ACHN (cell line): ENCODE data around the gene PSMC1.

Experiments used
- DNase-seq: peaks from one replicate; pipeline ENCODE4 v3.0.0-alpha.2; 2015
- in situ Hi-C: cut with HindIII; loops from 2 replicates; pipeline ENCODE4 v1.10.0; 2017; ENCODE audit warnings: low sequenced_read_pairs, low pct_ligation_motif_present, low pct_unique_long_range_greater_than_20kb

The PSMC1 gene

GRCh38 chr14:90296641-90297040 lies 40.3 kb downstream of the PSMC1 start:
- in situ Hi-C loops: no loop called here
- DNase-seq: no peak

- in situ Hi-C loops: no loop called here
- no peak for DNase-seq
Measured at GRCh38 chr14:90297876-90298629, 41.7 kb downstream of the PSMC1 start.

- in situ Hi-C loops: no loop called here
- no peak for DNase-seq
Measured at GRCh38 chr14:90299408-90299807, 43.1 kb downstream of the PSMC1 start.

GRCh38 chr14:90300611-90301047 lies 44.3 kb downstream of the PSMC1 start:
- DNase-seq: no peak

GRCh38 chr14:90301122-90301521 lies 44.8 kb downstream of the PSMC1 start:
- in situ Hi-C loops: no loop called here
- DNase-seq: no peak

More at GRCh38 chr14:90300611-90301047, 44.3 kb downstream of the PSMC1 start:
- in situ Hi-C loops: no loop called here

- DNase-seq: peak; percentile 24
- in situ Hi-C loops: no loop called here
Measured at GRCh38 chr14:90301668-90302090, 45.3 kb downstream of the PSMC1 start.

- in situ Hi-C loops: no loop called here
- no peak for DNase-seq
Measured at GRCh38 chr14:90302529-90303303, 46.4 kb downstream of the PSMC1 start.

GRCh38 chr14:90303473-90303872 lies 47.1 kb downstream of the PSMC1 start:
- in situ Hi-C loops: no loop called here
- DNase-seq: no peak

GRCh38 chr14:90304502-90304901 lies 48.1 kb downstream of the PSMC1 start:
- DNase-seq: no peak
- in situ Hi-C loops: no loop called here

- no peak for DNase-seq
Measured at GRCh38 chr14:90305176-90305601, 48.8 kb downstream of the PSMC1 start.

GRCh38 chr14:90308561-90308960 lies 52.2 kb downstream of the PSMC1 start:
- DNase-seq: no peak
- in situ Hi-C loops: no loop called here

More at GRCh38 chr14:90305176-90305601, 48.8 kb downstream of the PSMC1 start:
- in situ Hi-C loops: no loop called here

GRCh38 chr14:90317286-90317685 lies 60.9 kb downstream of the PSMC1 start:
- no peak for DNase-seq
- in situ Hi-C loops: no loop called here

GRCh38 chr14:90318016-90318415 lies 61.7 kb downstream of the PSMC1 start:
- in situ Hi-C loops: no loop called here
- no peak for DNase-seq

- no peak for DNase-seq
- in situ Hi-C loops: no loop called here
Measured at GRCh38 chr14:90319173-90319572, 62.8 kb downstream of the PSMC1 start.

GRCh38 chr14:90319634-90320541 lies 63.5 kb downstream of the PSMC1 start:
- no peak for DNase-seq
- in situ Hi-C loops: no loop called here

GRCh38 chr14:90321891-90322290 lies 65.5 kb downstream of the PSMC1 start:
- in situ Hi-C loops: no loop called here
- no peak for DNase-seq
